HG03039 (cell line): ENCODE data around the gene RPRD1A.
"Not testable (repeated sequence)": the region's sequence is repeated elsewhere in the genome, so short reads cannot be mapped to it uniquely, and the experiment has no call there.

Experiments
- ATAC-seq: cut with Tn5 transposase; IDR thresholded peaks from one replicate; pipeline ENCODE4 v1.9.1; 2021; ENCODE audit warnings: mild to moderate bottlenecking, moderate library complexity; ENCODE audit not compliant: unreplicated experiment

The RPRD1A gene, protein sequence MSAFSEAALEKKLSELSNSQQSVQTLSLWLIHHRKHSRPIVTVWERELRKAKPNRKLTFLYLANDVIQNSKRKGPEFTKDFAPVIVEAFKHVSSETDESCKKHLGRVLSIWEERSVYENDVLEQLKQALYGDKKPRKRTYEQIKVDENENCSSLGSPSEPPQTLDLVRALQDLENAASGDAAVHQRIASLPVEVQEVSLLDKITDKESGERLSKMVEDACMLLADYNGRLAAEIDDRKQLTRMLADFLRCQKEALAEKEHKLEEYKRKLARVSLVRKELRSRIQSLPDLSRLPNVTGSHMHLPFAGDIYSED

DNA sequence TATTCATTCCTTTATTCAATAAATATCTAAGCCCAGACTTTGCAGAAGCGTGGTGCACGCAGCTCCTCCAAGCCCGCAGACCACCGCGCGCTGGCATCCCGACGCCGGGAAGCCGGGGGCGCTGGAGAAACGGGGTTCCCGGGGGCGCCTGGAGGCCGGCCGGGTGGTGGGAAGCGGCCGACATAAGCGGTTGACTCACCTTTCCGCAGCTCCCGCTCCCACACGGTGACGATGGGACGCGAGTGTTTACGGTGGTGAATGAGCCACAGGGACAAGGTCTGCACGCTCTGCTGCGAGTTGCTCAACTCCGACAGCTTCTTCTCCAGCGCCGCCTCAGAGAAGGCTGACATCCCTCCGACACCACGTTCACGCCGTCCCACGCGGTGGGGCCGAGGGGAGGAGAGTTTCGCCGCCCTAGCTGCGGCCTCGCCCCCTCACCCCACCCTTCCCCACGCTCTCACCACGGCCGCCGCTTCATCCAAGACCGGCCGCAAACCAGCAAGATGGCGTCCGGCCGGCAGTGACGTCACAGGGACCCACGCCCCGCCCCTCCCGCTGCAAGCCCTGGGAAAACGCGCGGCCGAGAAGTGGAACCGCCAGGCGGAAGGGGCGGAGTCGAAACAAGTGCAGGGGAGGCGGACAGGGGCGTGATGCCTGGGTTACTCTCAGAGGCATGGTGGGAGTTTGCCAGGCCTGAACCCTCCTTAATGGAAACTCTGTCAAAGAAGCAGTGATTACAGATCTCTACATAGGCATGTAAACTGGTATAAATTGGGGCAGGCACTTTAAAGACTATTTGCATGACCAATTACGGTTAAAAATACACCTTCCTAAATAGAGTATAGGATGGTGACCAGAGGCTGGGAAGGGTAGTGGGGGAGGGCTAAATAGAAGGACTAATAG lies at the start of gene RPRD1A:
Gene RPRD1A (minus strand): TSS at position 505 of the 903 bp plus-strand sequence. CDS start 155 bp downstream, at position 350.
- ATAC-seq = peak; percentile 90

DNA sequence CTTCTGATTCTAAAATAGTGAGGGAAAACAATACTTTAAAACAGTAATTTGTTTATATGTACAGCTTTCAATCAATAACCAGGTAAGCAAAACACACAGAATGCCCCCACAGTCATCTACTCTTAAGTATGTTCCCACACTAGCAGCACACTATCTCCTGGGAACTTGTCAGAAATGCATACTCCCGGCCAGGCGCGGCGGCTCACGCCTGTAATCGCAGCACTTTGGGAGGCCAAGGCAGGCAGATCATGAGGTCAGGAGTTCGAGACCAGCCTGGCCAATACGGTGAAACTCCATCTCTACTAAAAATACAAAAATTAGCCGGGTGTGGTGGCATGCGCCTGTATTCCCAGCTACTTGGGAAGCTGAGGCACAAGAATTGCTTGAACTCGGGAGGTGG lies 49.4 kb upstream of the RPRD1A start:
- ATAC-seq = not testable (repeated sequence)

DNA sequence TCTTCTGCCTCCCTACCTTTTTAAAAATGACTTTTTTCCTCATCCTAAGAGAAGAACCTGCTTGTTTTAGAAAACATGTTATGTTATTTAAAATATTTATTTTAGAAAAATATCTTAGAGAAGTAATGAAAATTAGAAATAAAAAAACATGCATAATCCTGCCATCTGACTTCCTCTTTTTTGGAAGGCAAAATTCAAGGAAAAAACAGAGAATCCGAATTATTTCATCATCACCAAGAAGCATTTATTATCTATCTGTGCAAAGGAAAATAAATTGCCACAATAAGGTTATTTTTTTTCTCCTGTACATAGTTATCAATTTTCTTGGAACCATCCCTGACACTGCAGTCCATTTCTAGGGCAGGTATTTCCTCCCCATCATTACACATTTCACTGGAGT lies 47.4 kb upstream of the RPRD1A start:
- no peak for ATAC-seq

DNA sequence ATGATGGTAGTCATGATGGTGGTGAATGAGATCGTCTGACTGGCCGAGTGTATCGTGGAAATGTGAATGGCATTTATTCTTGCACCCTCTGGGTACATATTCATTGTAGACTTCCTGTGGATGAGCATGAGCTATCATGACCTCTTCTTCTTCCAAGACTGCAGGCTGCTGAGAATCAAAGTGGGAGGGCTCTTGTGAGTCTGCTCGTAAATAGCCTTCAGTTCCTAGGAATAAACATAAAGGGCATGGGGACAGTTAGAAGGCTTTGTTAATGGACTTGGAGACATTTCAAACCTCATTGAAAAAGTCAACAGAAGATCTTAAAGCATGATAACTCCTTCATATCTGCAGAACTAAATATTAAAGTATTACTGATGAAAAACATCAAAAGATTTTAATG lies 46.9 kb upstream of the RPRD1A start:
- ATAC-seq = no peak

DNA sequence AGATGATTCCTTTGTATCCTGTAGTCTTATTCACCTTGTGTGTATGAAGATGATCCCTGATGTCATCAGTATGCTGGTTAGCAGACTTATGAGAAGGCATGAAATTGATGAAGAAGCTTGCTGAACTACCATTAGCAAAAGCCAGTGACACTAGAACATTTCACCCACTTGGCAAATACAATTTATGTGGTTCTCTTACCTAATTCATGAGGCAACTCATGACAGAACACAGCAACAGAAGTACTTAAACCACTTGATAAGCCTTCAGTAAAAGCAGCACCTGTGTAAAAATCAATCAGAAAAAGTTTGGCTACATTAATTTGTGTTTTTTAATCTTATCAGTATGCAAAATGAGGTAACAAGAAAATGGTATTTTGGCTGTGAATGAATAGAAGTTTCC lies 44.9 kb upstream of the RPRD1A start:
- no peak for ATAC-seq

DNA sequence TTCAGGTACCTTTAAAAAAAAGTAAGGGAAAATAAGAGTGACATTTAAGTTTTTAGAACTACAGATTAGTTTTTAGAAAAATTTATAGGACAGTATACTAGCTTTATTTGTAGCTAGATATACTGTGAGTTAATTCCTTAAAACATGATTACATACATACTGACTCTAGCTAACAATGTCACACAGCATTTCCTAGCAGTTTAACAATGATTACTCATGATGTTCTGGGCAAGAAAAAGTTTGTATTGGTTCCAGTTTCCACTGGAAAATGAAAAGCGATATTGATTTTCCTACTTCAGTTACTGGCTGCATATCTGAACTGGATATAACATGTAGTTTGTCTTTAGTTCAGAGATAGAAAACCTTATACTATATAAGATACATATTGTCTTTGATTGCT lies 42.4 kb upstream of the RPRD1A start:
- no peak for ATAC-seq

DNA sequence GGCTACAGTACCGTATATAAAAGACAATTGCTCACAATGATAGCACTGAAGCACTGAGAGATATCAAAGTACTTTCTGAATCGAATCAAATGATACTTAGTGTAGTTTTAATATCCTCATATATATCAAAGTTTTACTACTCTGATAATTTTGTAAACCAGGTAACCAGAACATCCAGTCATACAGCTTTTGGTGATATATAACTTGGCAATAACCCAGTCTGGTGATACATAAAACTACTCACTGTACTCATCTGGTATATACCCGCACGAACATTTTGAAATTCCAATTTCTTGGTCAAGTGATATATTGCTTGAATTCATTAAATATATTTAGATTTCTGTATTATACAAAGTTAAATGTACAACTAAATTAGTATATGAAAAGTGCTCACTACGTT lies 41.2 kb upstream of the RPRD1A start:
- ATAC-seq = no peak

DNA sequence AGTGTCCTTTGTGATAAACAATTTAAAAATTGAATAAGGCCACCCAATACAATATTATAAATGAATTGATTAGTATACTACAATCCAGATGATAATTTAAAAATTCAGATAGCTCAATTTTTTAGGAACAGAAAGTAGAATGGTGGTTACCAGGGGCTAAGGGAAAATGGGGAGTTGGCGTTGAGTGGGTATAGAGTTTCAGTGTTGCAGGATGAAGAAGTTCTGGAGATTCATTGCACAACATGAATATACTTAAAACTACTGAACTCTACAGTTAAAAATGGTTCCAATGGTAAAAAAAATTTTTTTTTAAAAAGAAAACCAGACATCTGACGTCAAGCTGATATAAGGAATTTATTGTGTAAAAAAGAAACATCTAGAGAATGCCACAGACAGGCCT lies 40.8 kb upstream of the RPRD1A start:
- no peak for ATAC-seq

DNA sequence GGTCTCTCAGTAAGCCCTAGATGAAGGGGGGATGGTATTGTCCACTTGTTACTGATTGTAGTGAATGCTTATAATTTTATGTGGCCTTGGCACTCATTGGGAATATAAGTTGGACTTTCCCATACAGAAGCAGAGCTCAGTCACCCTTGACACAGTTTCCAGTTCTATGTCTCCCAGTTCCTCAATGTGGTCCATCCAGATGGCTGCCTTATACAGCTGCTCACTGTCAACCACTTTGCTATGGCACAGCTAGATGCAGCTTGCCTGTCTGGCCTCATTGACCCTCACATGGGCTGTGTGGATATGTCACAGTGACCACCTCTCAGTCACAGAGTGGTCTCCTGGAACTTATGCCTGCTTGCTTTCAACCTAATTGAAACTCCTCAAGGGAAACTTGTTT lies 40.1 kb upstream of the RPRD1A start:
- ATAC-seq = no peak

DNA sequence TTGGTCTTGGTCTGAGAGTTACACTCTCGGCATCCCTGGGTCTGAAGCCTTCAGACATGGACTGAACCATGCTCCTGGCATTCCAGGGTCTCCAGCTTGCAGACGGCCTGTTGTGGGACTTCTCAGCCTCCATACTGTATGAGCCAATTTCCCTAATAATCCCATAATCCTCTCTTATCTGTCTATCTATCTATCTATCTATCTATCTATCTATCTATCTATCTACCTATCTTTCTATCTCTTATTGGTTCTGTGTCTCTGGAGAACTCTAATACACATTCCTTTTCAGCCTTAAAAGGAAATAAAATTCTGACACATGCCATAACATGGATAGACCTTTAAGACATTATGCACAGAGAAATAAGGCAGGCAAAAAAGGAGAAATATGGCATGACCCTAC lies 37.4 kb upstream of the RPRD1A start:
- no peak for ATAC-seq

DNA sequence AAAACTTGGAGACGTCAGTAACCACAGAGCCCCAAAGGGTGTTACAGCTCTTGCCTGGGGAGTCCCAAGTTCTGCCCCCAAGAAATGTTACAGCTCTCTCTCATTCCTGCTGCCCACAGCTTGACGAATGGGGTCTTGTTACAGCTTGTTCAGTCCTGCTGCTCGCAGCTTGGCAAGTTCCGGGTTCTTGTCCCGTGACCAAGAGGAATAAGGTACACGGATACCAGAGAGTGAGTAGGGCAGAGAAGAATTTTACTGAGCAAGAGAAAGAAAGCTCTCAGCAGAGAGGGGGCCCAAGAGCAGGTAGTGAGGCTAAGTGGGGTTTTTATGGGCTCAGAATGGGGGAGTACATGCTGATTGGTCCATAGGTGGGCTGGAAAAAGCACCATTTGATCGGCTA lies 34.6 kb upstream of the RPRD1A start:
- ATAC-seq = no peak

DNA sequence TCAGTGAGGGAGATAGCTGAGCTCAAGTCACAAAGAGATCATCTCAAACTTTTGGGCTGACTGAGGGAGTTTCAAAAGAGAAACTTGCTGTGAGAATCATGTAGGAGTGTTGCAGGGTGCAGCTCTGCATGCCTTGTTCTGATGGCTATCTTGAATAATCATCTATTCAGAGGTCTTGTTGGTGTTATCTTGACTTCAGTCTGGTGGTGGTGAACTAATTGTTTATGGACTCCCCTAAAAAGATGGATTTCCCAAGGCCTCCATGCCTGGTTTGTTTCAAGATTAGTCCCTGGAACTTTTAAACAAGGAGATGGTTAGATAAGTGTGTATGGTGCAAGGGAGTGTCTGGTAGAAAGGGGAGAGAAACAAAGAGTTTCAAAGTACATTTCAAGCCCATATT lies 32.0 kb upstream of the RPRD1A start:
- ATAC-seq = no peak

DNA sequence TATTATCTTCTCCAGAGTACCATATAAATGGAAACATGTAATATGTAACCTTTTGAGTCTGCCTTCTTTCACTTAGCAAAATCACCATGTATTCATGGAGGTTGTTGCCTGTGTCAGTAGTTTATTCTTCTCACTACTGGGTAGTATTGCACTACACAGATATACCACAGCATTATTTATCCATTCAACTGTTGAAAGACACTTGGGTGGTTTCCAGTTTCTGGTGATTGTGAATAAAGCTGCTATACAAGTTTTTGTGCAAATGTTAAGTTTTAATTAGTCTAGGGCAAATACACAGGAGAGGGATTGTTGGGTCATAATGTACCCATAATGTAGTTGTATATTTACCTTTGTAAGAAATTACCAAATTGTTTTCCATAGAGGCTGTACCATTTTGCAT lies 29.6 kb upstream of the RPRD1A start:
- no peak for ATAC-seq

DNA sequence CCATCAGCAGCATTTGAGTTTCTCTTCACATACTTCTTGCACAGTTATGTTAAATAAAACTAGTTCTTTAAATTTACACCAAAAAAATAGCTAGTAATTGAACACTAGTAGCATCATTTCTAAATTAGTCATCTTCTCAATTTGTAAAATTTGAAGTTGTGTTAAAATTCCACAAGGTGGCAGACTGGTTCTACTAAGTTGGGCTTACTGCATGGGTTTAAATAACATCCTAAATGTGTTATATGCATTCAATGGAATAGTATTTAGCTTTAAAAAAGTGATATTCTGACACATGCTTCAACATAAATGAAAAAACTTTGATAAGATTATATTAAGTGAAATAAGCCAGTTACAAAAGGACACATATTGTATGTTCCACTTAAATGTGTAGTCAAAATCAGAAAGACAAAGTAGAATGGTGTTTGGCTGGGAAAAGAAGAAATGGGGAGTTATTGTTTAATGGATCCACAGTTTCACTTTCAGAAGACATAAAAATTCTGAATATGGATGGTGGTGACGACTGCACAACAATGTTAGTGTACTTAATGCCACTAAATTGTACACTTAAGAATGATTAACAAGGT lies 28.7 kb upstream of the RPRD1A start:
- ATAC-seq = no peak

DNA sequence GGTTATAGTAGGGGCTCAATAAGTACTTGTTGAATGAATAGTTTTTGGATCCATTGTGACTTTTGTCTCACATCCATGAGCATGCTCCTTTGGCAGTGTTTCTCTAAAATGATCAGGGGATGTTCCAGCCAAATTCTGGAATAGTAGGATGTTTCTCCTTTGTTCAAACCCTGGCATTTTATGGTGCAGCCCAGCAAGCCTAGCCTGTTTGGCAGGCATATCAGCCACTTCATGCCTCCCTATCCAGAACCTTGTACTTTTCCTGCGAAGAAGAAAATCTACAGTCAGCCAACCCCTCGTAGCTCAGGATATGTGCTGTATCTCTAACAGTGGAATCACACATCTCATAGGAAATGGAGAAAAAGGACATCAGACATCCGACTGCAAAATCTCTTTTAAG lies 27.1 kb upstream of the RPRD1A start:
- no peak for ATAC-seq

DNA sequence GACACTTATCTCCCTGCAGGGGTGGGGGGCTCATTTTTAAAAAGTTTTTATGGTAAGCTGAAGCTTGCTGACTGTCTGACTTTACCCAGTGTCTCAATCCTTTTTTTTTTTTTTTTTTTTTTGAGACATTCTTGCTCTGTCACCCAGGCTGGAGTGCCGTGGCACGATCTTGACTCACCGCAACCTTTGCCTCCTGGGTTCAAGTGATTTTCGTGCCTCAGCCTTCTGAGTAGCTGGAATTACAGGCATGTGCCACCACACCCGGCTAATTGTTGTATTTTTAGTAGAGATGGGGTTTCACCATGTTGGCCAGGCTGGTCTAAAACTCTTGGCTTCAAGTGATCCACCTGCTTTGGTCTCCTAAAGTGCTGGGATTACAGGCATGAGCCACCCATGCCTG lies 24.8 kb upstream of the RPRD1A start:
- not testable (repeated sequence) for ATAC-seq

DNA sequence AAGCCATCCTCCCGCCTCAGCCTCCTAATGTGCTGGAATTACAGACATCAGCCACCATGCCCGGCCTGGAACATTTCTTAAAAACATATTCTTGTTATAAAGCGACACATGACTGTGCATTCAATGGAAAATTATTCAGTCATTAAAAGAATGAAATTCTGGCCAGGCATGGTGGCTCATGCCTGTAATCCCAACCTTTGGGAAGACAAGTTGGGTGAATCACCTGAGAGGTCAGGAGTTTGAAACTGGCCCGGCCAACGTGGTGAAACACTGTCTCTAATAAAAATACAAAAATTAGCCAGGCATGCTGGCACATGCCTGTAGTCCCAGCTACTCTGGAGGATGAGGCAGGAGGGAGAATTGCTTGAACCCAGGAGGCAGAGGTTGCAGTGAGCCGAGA lies 21.6 kb upstream of the RPRD1A start:
- ATAC-seq = no peak

DNA sequence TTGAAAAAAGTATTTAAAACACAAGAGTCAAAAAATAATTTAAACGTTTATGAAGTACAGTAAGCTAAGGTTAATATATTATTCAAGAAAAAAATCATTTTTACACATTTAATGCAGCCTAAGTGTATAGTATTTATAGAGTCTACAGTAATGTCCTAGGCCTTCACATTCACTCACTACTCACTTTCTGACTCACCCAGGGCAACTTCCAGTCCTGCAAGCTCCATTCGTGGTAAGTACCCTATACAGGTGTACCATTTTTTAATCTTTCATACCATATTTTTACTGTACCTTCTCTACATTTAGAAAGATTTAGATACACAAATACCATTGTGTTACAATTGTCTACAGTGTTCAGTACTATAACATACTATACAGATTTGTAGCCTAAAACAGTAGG lies 20.9 kb upstream of the RPRD1A start:
- ATAC-seq = no peak

DNA sequence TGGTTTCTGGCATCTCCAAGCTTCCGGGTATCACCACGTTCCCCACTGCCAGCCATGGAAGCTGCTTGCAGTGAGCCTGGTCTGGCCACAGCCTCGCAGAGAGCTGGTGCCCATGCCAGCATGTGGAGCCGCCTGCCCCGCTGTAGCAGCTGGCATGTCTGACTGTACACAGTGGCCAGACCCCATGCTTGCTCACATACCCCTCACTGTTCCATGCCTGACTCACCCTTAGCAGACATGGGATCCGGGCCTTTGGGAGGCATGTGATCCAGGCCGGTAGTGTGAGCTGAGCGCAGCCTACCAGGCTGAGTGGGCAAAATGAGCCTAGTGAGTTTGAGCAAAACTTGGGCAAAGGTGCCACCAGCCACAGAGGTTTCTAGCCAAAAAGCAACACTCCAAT lies 18.8 kb upstream of the RPRD1A start:
- ATAC-seq = no peak

DNA sequence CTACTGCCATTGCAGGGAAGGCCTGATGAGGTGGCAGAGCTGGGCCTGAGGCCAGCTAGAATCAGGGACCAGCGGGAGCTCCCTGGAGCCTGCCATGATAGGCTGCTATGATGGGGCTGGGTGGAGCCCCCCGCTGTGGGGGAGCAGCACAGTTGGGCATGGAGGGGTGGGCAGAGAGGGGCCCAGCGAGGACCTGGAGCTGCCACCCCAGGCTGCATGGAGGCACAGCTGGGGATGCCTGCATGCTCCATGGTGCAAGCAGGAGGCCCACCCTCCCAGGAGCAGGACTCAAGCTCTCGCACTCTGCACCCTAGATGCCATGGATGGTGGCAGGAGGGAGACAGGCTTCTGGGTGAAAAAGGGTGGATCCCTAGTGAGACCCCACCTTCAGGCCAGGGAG lies 17.8 kb upstream of the RPRD1A start:
- ATAC-seq = no peak

DNA sequence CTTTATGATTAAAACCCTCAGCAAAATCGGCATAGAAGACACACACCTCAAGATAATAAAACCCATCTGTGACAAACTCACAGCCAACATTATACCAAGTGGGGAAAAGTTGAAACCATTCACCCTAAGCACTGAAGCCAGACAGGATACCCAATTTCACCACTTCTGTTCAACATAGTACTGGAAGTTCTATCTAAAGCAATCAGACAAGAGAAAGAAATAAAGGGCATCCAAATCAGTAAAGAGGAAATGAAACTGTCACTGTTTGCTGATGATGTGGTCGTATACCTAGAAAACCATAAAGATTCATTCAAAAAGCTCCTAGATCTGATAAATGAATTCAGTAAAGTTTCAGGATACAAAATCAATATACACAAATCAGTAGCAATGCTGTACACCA lies 16.4 kb upstream of the RPRD1A start:
- no peak for ATAC-seq

DNA sequence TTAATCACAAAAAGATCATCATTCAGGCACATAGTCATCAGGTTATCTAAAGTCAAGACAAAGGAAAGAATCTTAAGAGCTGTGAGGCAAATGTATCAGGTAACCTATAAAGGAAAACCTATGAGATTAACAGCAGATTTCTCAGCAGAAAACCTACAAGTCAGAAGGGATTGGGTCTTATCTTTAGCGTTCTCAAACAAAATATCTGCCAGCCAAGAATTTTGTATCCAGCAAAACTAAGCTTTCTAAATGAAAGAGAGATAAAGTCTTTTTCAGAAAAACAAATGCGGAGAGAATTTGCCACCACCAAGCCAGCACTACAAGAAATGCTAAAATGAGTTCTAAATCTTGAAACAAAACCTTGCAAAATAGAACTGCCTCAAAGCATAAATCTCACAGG lies 13.8 kb upstream of the RPRD1A start:
- not testable (repeated sequence) for ATAC-seq
